ENCODE measurements around the gene NMS.

The NMS gene, protein sequence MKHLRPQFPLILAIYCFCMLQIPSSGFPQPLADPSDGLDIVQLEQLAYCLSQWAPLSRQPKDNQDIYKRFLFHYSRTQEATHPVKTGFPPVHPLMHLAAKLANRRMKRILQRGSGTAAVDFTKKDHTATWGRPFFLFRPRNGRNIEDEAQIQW

DNA sequence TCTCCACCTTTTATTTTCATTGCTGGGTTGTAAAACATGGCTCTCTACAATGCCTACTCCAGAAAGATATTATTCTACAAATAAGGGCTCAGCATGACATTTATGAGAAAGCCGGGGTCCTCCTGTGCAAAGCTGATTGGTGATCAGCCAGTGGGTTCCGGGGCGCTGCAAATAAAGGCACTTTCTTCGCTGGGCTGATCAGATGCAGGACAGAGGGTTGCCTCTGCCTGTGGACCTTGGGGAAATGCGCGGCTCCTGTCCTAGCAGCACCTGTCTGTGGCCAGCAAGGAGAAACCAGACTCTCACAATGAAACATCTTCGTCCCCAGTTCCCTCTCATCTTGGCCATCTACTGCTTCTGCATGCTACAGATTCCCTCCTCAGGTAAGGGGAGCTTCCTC is at the start of gene NMS:
TSS of gene NMS (plus strand) at position 301 of the 400 bp plus-strand sequence. CDS start at position 308, 7 bp downstream.
- Histone ChIP-seq H3K36me3 (ENCODE audit: insufficient read depth, low read length) (no peaks in the 10 kb centered on the region), H3K4me1 (ENCODE audit: insufficient read depth, low read length) (no peaks in the 10 kb centered on the region), H3K9ac (ENCODE audit: low read depth, low read length) (no peak within 1 kb of the TSS; the same call in 1 of the 2 replicates), H3K9me3 (ENCODE audit: control insufficient read depth, insufficient read depth, low read length) (no peaks in the 10 kb centered on the region)

DNA sequence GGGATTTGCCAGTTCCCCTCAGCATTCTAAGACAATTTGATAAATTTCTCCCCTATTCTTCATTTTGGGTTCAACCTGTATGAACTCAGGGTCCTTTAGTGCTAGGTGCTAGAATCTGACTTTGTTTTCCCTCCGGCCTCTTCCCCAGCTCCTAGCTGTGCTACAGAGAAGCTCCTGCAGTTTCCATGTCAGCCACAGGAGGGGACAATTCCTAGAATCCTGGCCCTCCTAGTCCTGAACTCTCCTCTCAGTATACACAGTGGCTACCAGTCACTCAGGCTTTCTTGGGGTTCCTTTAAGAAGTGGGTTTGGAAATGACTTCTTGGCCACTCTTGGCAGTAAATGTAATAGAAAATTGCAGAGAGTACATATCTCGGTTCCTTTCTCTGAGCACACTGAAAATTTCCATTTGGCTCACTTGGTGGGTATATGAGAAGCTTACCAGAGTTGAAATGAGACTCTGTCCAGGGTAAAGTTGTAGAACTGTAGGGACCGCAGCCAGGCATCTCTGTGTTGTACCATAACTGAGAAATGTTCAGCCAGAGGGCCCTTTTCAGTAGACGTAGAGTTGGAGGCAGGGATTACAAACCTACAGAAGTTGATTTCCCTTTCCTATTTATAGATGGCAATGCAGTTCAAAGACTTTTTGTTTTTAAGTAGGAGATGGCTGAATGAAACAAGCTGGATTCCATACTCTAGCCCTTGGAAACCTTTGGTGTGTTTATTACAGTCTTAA is 47.8 kb upstream of the NMS start:
- Histone ChIP-seq H3K4me1 (ENCODE audit: insufficient read depth, low read length) (no peaks in the 10 kb centered on the region), H3K9me3 (ENCODE audit: control insufficient read depth, insufficient read depth, low read length) (no peaks in the 10 kb centered on the region), H3K9ac (ENCODE audit: low read depth, low read length) (no peak overlapping the region), H3K36me3 (ENCODE audit: insufficient read depth, low read length) (no peaks in the 10 kb centered on the region)

DNA sequence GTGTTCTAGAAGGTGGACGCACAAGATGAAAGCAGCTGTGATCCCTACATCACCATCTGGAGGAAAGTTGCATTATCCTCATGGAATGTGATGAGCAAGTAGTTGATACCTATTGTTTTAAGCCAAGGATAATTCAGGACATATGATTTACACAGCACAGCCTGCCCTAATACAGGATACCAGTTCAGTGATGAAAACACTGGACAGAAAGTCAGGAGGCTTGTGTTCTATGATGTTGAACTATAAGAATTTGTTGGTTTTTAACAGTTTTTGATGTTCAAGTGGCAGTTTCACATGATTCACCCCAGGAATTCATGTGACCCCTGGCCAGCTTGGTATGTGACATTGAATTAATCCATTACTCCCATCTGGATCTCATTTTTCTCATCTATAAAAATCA is 46.7 kb upstream of the NMS start:
- Histone ChIP-seq H3K4me1 (ENCODE audit: insufficient read depth, low read length) (no peaks in the 10 kb centered on the region), H3K9me3 (ENCODE audit: control insufficient read depth, insufficient read depth, low read length) (no peaks in the 10 kb centered on the region), H3K9ac (ENCODE audit: low read depth, low read length) (no peak overlapping the region), H3K36me3 (ENCODE audit: insufficient read depth, low read length) (no peaks in the 10 kb centered on the region)

DNA sequence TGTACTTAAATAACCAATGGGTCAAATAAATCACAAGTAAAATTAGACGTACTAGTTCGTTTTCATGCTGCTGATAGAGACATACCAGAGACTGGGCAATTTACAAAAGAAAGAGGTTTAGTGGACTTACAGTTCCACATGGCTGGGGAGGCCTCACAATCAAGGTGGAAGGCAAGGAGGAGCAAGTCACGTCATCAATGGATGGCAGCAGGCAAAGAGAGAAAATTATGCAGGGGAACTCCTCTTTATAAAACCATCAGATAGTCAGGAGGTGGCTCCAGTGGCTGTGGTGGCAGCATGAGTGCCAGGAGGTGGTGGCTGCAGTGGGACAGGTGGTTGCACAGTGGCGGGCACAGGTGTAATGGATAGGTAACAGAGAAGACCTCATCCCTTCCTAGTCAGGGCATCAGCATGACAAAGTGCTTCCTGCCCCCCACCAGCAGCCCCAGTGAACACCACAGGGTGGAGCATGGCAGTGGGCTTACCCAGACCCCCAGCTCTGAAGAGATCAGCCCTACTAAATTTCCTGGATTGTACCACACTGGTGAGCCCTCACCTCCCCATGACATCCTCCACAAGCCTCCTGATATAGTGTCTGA is 45.9 kb upstream of the NMS start:
- Histone ChIP-seq H3K9me3 (ENCODE audit: control insufficient read depth, insufficient read depth, low read length) (no peaks in the 10 kb centered on the region), H3K9ac (ENCODE audit: low read depth, low read length) (no peak overlapping the region), H3K4me1 (ENCODE audit: insufficient read depth, low read length) (no peaks in the 10 kb centered on the region), H3K36me3 (ENCODE audit: insufficient read depth, low read length) (no peaks in the 10 kb centered on the region)

DNA sequence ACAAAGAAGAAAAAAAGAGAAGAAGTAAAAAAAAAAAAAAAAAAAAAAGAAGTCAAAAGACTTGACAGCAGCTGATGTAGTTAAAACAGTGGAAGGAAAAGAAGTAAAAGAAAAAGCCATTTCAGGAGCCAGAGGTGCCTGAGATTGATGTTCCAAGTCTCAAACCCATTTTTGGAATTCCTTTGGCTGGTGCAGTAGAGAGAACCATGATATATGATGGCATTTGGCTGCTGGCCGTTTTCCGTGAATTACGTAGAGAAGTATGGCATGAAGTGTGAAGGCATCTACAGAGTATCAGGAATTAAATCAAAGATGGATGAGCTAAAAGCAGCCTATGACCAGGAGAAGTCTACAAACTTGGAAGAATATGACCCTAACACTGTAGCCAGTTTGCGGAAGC is 45.2 kb upstream of the NMS start:
- Histone ChIP-seq H3K9me3 (ENCODE audit: control insufficient read depth, insufficient read depth, low read length) (no peaks in the 10 kb centered on the region), H3K4me1 (ENCODE audit: insufficient read depth, low read length) (no peaks in the 10 kb centered on the region), H3K9ac (ENCODE audit: low read depth, low read length) (no peak overlapping the region), H3K36me3 (ENCODE audit: insufficient read depth, low read length) (no peaks in the 10 kb centered on the region)

DNA sequence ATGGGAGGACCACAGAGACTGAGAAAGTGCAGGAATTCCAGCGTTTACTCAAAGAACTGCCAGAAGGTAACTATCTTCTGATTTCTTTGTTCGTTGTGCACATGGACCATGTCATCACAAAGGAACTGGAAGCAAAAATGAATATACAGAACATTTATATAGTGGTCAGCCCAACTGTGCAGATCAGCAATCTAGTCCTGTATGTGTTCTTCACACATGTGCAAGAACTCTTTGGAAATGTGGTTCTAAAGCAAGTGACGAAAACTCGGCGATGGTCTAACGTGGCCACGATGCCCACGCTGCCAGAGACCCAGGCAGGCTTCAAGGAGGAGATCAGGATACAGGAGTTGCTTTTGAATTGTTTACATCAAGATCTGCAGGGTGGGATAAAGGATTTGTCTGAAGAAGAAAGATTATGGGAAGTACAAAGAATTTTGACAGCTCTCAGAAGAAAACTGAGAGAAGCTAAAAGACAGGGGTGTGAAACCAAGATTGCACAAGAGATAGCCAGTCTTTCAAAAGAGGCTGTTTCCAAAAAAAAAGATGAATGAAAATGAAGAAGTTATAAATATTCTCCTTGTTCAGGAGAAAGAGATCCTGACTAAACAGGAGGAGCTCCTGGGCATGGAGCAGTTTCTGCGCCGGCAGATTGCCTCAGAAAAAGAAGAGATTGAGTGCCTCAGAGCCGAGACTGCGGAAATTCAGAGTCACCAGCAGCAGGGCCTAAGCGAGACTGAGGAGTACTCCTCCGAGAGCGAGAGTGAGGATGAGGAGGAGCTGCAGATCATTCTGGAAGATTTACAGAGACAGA is 44.5 kb upstream of the NMS start:
- H3K9ac ChIP-seq (ENCODE audit: low read depth, low read length): no peak overlapping the region
- H3K36me3 ChIP-seq (ENCODE audit: insufficient read depth, low read length): no peaks in the 10 kb centered on the region
- H3K9me3 ChIP-seq (ENCODE audit: control insufficient read depth, insufficient read depth, low read length): no peaks in the 10 kb centered on the region
- H3K4me1 ChIP-seq (ENCODE audit: insufficient read depth, low read length): no peaks in the 10 kb centered on the region

DNA sequence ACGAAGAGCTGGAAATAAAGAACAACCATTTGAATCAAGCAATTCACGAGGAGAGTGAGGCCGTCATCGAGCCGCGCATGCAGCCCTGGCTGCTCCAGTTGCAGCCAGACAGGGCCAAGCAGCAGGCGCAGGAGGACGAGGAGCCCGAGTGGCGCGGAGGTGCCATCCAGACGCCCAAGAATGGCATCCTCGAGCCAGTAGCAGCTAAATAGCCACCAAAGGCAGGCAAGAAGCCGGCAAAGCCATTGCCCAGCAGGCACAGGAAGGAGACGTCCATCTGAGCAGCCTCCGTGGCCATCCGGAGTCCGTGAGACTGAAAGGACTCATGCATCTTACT is 43.9 kb upstream of the NMS start:
- H3K36me3 ChIP-seq (ENCODE audit: insufficient read depth, low read length): no peaks in the 10 kb centered on the region
- H3K4me1 ChIP-seq (ENCODE audit: insufficient read depth, low read length): no peaks in the 10 kb centered on the region
- H3K9me3 ChIP-seq (ENCODE audit: control insufficient read depth, insufficient read depth, low read length): no peaks in the 10 kb centered on the region
- H3K9ac ChIP-seq (ENCODE audit: low read depth, low read length): no peak overlapping the region

DNA sequence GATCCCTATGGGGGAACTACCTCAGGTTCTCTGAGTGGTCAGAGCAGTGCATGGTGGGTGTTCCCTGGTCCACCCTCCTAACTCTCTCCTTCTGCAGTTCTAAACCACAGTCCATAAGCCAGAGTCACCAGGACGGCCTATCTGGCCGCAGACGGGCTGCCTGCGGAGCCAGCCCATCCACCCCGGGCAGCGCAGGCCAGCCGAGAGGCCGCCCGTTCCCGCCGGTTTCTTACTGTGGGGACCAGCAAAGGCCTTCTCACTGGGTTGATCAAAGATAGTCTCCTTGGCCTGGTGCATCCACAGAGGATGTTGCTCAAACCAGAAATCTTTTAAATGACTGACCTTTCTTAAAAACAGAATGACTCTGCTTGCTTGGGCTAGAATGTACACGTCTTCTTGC is 43.2 kb upstream of the NMS start:
- no peaks in the 10 kb centered on the region for H3K4me1 ChIP-seq (ENCODE audit: insufficient read depth, low read length)
- no peak overlapping the region for H3K9ac ChIP-seq (ENCODE audit: low read depth, low read length)
- no peaks in the 10 kb centered on the region for H3K9me3 ChIP-seq (ENCODE audit: control insufficient read depth, insufficient read depth, low read length)
- H3K36me3 ChIP-seq (ENCODE audit: insufficient read depth, low read length): no peaks in the 10 kb centered on the region

DNA sequence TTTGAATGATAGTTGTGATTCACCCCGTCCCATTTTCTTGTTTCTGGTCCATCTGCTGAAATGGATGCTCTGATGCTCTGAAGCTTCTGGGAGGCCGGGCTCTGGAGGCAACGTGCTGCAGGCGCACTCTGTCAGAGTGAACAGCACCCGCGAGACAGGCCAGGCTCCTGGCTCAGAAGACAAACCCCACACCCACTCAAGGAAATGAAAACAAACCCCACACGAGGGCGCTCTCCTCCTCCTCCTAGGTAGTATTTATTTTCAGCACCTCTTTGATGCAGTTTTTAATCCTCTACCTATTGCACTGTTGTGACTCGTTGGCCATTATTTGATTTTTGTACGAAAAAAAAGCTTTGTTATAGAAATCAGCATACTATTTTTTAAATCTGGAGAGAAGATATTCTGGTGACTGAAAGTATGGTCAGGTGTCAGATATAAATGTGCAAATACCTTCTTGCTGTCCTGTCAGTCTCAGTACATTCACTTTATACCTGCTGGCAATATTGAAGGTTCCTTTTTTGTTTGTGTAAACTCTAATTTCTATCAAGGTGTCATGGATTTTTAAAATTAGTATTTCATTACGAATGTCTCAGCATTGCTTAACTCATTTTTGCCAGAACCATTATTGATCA is 42.5 kb upstream of the NMS start:
- H3K9ac ChIP-seq (ENCODE audit: low read depth, low read length): no peak overlapping the region
- no peaks in the 10 kb centered on the region for H3K9me3 ChIP-seq (ENCODE audit: control insufficient read depth, insufficient read depth, low read length)
- H3K36me3 ChIP-seq (ENCODE audit: insufficient read depth, low read length): no peaks in the 10 kb centered on the region
- no peaks in the 10 kb centered on the region for H3K4me1 ChIP-seq (ENCODE audit: insufficient read depth, low read length)

DNA sequence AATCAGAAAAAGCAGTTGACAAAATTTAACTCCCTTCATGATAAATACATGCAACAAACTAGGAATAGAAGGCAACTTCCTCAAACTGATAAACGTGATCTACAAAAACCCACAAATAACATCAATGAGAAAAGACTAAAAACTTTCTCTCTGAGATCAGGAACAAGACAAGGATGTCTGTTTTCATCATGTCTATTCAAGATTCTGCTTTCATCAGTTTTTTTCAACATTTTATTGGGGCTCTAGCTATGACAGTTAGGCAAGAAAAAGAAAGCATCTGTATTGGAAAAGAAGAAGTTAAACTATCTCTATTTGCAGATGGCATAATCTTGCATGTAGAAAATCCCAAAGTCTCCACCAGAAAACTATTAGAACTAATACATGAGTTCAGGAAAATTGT is 40.6 kb upstream of the NMS start:
- H3K36me3 ChIP-seq (ENCODE audit: insufficient read depth, low read length): no peaks in the 10 kb centered on the region
- no peaks in the 10 kb centered on the region for H3K9me3 ChIP-seq (ENCODE audit: control insufficient read depth, insufficient read depth, low read length)
- H3K9ac ChIP-seq (ENCODE audit: low read depth, low read length): no peak overlapping the region
- no peaks in the 10 kb centered on the region for H3K4me1 ChIP-seq (ENCODE audit: insufficient read depth, low read length)

DNA sequence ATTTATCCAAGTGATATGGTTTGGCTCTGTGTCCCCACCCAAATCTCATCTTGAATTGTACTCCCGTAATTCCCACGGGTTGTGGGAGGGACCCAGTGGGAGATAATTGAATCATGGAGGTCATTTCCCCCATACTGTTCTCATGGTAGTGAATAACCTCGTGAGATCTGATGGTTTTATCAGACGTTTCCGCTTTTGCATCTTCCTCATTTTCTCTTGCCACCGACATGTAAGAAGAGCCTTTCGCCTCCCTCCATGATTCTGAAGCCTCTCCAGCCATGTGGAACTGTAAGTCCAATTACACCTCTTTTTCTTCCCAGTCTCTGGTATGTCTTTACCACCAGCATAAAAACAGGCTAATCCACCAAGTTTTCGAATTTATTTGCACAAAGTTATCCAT is 32.5 kb upstream of the NMS start:
- H3K36me3 ChIP-seq (ENCODE audit: insufficient read depth, low read length): no peaks in the 10 kb centered on the region
- no peaks in the 10 kb centered on the region for H3K9me3 ChIP-seq (ENCODE audit: control insufficient read depth, insufficient read depth, low read length)
- no peaks in the 10 kb centered on the region for H3K4me1 ChIP-seq (ENCODE audit: insufficient read depth, low read length)
- no peak overlapping the region for H3K9ac ChIP-seq (ENCODE audit: low read depth, low read length)

DNA sequence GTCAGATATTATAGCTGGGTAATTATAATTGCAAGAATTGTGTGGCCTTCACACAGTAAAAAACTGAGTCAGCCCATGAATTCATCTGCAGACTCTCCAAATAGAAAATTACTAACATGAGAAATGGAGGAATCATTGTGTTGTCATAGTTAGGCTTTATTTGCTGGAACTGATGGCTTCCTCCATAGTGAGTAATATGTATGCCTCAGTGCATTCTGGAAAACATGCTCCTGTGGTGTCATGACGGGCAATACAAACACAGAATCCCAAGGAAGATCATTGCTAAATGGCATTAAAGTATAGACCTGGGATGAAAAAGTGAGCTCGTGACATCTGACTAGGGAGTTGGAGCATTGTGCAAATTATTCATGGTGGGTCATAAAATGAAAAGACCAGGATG is 23.6 kb upstream of the NMS start:
- Histone ChIP-seq H3K9ac (ENCODE audit: low read depth, low read length) (no peak overlapping the region), H3K9me3 (ENCODE audit: control insufficient read depth, insufficient read depth, low read length) (no peaks in the 10 kb centered on the region), H3K4me1 (ENCODE audit: insufficient read depth, low read length) (no peaks in the 10 kb centered on the region), H3K36me3 (ENCODE audit: insufficient read depth, low read length) (no peaks in the 10 kb centered on the region)

DNA sequence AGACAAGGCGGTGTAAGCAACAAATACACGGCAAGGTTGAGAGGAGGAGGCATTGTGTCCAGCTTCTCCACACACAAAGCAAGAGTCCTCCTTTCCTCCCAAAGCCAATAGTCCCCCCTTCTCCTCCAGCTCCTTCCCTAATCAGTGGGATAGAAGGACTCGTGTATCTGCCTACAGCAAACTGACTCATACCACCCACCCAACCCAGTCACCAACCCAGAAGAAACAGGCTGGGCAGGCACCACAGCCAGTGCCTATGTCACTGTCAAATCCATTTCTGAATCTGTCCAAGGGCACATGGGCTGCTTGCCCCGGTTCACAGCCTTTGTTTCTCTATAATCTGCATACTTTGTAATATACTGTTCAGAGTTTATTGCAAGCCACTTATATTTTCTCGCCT is 19.2 kb upstream of the NMS start:
- peaks cover 4% of the 10 kb centered on the region; the same call in 1 of the 2 replicates for H3K9me3 ChIP-seq (ENCODE audit: control insufficient read depth, insufficient read depth, low read length)
- no peak overlapping the region for H3K9ac ChIP-seq (ENCODE audit: low read depth, low read length)
- no peaks in the 10 kb centered on the region for H3K4me1 ChIP-seq (ENCODE audit: insufficient read depth, low read length)
- H3K36me3 ChIP-seq (ENCODE audit: insufficient read depth, low read length): no peaks in the 10 kb centered on the region

DNA sequence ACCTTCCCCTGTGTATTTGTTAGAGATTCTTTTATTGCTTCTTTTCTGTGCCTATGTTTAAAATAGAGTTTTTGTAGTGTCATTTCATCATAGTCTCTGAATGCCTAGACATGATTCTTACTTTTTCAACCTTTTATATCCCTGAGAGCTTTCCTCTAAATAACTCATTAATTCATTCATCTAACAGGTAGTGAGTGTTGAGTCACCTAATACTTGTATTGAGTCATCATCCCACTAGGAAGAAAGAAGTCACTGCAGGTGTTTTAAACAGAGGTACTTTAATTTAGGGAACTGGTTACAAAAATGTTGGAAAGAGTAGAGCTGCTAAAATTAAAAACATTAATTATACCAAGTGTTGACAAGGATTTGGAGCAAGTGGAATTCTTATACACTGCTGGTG is 18.5 kb upstream of the NMS start:
- no peaks in the 10 kb centered on the region for H3K36me3 ChIP-seq (ENCODE audit: insufficient read depth, low read length)
- peaks cover 4% of the 10 kb centered on the region; the same call in 1 of the 2 replicates for H3K9me3 ChIP-seq (ENCODE audit: control insufficient read depth, insufficient read depth, low read length)
- H3K4me1 ChIP-seq (ENCODE audit: insufficient read depth, low read length): no peaks in the 10 kb centered on the region
- no peak overlapping the region for H3K9ac ChIP-seq (ENCODE audit: low read depth, low read length)

All from ES-I3 (cell line).